ENCODE measurements around the gene STON1.

GRCh38 chr2:48574353-48575287 is 44.7 kb downstream of the STON1 start:
- TF ChIP-seq CTCF (IDR thresholded peaks at IDR 0.05; ENCODE audit: extremely low read depth in 1 of 2, insufficient read depth in 1 of 2, low read depth in 1 of 2, low read length in 2 of 2) (no peak), FOS (IDR thresholded peaks at IDR 0.05; ENCODE audit: borderline replicate concordance, insufficient read depth, low read length) (no peak), POLR2A (IDR thresholded peaks at IDR 0.05; ENCODE audit: low read depth, low read length) (no peak), POLR2AphosphoS5 (IDR thresholded peaks at IDR 0.05; ENCODE audit: insufficient read depth, low read depth, low read length) (no peak), MYC (IDR thresholded peaks at IDR 0.05; ENCODE audit: low read depth, low read length) (no peak), EZH2 (IDR thresholded peaks at IDR 0.05; ENCODE audit: borderline replicate concordance, low read depth, low read length, severe bottlenecking) (no peak), MAX (IDR thresholded peaks at IDR 0.05; ENCODE audit: insufficient read depth, insufficient read length) (no peak), JUN (IDR thresholded peaks at IDR 0.05; ENCODE audit: borderline replicate concordance, insufficient read depth, insufficient read length, low read depth) (no peak)

All from endothelial cell of umbilical vein (primary cell).